Stimulated activated CD8-positive, alpha-beta memory T cell treated with anti-CD3 and anti-CD28 coated beads, Interleukin-4, amount 100 ng/mL, for 4 hours (primary cell): ENCODE data around the gene KCNH2.
"Not testable (repeated sequence)": the region's sequence is repeated elsewhere in the genome, so short reads cannot be mapped to it uniquely, and the experiment has no call there.

Source experiments
- DNase-seq, 2 donors: peaks; one replicate each; pipeline ENCODE4 v3.0.0-alpha.2; 2020; ENCODE audit warnings: low read depth in 2 of 2, low spot score in 1 of 2

The KCNH2 gene

DNA sequence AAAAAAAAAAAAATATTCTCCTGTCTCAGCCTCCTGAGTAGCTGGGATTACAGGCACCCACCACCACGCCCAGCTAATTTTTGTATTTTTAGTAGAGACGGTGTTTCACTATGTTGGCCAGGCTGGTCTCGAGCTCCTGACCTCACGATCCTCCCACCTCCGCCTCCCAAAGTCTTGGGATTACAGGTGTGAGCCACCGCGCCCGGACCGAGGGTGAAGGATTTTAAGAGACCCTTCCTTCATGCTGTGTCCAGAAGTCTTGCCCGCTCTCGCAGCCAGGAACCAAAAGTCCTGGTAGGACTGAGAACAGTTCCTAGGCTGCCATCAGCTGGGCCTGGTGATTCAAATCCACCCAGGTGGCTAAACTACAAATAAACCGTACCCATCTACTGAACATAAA lies 33.5 kb upstream of the KCNH2 start:
- DNase-seq = not testable (repeated sequence)

DNA sequence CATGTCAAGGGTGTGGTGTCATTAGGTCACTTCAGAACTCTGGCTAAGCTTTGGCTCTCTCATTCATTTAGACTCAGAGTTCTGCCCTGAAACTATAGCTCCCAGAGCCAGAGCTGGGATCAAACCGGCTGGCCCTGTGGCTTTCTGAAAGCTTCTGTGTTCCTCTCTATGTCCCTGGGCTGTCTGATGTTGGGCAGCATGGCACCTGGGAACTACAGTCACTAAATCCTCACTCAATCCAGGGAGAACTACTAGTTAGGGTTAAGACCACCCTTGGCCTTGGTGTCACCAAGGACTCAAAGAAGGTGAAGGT lies 32.9 kb upstream of the KCNH2 start:
- DNase-seq = no peak

DNA sequence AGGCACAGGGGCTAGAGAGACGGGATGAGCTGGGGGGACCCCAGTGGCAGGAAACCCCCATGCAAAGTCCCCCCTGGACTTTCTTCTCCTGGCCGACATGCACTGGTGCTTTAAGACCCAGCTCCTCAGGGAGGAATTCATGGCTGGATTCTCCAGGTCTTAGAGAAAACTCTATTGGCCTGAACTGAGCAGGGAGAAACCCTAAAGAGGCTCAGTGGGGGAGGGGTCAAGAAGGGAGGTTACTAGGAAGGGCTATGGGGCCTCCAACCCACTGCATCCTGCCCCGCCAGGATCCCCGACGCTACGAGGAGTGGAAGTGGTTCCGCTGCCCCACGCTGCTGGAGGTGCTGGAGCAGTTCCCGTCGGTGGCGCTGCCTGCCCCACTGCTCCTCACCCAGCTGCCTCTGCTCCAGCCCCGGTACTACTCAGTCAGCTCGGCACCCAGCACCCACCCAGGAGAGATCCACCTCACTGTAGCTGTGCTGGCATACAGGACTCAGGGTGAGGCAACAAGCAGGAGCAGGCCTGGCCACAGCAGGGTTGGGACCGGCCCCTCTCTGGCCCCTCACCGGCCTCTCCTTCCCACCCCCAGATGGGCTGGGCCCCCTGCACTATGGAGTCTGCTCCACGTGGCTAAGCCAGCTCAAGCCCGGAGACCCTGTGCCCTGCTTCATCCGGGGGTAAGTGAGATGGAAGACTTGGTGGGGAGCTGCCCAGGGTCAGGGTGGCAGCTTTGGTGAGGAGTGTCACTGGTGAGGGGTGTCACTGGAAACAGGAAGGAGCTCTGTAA lies 32.4 kb upstream of the KCNH2 start:
- no peak for DNase-seq

DNA sequence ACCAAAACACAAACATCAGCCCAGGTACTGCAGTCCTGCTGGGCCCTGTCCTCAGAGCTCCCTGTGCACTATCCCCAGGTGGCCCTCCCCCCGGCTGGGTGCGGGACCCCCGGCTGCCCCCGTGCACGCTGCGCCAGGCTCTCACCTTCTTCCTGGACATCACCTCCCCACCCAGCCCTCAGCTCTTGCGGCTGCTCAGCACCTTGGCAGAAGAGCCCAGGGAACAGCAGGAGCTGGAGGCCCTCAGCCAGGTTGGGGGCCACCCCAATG lies 31.9 kb upstream of the KCNH2 start:
- no peak for DNase-seq

DNA sequence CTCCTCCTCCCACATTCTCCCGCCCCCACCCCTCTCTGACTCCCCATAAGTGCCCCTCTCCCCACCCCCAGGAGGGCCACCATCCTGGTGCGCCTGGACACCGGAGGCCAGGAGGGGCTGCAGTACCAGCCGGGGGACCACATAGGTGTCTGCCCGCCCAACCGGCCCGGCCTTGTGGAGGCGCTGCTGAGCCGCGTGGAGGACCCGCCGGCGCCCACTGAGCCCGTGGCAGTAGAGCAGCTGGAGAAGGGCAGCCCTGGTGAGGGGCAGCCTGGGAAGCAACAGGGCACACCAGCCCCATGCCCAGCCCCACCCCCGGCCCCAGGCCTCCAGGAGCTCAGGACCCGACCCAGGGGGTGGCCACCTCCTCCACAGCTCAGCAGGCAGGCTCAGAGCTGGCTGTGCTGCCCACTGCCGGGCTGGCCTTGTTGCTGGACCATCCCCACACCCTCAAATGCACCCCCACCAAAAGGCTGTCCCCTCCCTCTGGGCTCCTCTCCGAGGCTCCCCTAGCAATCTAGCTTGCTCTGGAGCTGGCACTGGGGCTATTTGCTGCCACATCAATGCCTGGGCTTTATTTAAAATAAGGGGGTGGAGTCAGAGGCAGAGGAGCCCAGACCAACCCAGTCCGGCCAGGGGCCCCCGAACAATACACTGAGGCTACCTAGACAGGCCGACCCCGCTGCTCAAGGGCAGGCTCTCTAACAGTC lies 31.4 kb upstream of the KCNH2 start:
- no peak for DNase-seq

GRCh38 chr7:151008511-151009323 lies 30.6 kb upstream of the KCNH2 start:
- peak; percentile 51 to 62 for DNase-seq

GRCh38 chr7:151008143-151008510 lies 30.0 kb upstream of the KCNH2 start:
- no peak for DNase-seq

- no peak for DNase-seq
These were observed 29.4 kb upstream of the KCNH2 start for GRCh38 chr7:151007469-151007898.

DNA sequence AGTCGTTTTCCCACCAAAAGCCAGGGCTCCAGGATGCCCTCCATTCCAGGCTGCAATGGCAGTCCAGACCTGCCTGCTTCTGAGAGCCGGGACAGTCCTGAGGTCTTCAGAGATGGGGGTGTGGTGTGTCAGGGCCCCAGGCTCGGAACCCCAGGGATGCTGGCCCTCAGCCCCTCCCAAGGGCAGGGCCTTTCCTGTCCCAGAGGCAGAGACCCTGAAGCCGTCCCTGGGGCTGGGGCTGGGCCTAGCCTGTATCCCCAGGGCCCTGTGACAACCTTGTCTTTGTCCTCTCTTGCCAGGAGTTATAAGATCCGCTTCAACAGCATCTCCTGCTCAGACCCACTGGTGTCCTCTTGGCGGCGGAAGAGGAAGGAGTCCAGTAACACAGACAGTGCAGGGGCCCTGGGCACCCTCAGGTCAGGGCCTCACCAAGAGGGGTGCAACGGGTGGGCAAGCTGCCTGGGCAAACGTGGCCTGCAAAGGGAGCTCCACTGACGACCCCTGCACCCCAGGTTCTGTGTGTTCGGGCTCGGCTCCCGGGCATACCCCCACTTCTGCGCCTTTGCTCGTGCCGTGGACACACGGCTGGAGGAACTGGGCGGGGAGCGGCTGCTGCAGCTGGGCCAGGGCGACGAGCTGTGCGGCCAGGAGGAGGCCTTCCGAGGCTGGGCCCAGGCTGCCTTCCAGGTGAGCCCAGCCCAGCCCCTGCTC lies 28.6 kb upstream of the KCNH2 start:
- DNase-seq = no peak

- no peak for DNase-seq
These were observed 27.4 kb upstream of the KCNH2 start for GRCh38 chr7:151005566-151005965.

GRCh38 chr7:151003572-151003971 lies 25.5 kb upstream of the KCNH2 start:
- no peak for DNase-seq

- no peak for DNase-seq
These were observed 23.4 kb upstream of the KCNH2 start for GRCh38 chr7:151001546-151001945.

DNA sequence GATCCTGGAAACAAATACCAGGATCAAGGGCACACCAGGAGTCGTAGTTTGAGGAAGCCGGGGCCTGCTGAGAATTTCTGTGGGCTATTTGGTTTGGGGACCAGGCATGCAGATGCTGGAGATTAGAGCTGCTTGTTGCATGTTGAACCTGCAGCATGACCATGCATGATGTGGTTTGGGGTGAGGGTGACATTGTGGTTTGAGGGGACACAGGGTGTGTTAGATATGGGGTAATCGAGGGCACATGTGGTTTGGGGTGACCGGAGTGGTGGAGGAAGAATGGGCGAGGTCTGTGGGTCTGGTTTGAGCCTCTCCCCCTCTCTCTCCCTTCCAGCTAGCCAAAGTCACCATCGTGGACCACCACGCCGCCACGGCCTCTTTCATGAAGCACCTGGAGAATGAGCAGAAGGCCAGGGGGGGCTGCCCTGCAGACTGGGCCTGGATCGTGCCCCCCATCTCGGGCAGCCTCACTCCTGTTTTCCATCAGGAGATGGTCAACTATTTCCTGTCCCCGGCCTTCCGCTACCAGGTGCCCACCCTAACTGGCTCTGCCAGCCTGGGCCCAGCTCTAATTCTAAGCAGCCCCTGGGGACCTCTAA lies 22.9 kb upstream of the KCNH2 start:
- no peak for DNase-seq

DNA sequence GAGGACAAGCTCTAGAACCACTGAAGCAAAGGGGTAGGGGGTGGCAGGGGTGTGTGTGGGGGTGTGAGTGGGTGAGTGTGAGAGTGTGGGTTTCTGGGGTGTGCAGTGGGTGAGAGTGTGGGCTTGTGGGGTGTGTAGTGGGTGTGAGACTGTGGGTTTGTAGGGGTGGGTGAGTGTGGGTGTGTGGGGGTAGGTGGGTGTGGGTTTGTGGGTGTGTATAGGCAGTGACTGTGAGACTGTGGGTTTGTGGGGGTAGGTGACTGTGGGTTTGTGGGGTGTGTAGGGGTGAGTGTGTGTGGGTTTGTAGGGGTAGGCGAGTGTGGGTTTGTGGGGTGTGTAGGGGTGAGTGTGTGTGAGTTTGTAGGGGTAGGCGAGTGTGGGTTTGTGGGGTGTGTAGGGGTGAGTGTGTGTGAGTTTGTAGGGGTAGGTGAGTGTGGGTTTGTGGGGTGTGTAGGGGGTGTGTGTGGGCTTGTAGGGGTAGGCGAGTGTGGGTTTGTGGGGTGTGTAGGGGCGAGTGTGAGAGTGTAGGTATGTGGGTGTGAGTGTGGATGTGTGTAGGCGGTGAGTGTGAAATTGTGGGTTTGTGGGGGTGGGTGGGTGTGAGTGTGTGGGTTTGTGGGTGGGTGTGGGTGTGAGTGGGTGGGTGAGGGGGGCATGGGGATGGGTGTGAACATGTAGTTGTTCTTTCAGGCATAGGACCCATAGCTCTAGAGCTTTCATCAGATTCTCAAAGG lies 21.5 kb upstream of the KCNH2 start:
- DNase-seq = no peak

- no peak for DNase-seq
These were observed 20.9 kb upstream of the KCNH2 start for GRCh38 chr7:150999001-150999400.

DNA sequence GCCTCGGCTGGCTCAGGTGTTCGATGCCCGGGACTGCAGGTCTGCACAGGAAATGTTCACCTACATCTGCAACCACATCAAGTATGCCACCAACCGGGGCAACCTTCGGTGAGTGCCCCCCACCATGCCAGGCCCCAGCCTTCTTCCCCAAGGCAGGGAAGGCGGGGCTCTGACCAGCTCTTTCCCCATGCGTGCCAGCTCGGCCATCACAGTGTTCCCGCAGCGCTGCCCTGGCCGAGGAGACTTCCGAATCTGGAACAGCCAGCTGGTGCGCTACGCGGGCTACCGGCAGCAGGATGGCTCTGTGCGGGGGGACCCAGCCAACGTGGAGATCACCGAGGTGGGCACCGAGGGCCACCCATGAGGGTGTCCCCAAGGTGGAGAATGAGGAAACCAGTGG lies 20.2 kb upstream of the KCNH2 start:
- DNase-seq = no peak

DNA sequence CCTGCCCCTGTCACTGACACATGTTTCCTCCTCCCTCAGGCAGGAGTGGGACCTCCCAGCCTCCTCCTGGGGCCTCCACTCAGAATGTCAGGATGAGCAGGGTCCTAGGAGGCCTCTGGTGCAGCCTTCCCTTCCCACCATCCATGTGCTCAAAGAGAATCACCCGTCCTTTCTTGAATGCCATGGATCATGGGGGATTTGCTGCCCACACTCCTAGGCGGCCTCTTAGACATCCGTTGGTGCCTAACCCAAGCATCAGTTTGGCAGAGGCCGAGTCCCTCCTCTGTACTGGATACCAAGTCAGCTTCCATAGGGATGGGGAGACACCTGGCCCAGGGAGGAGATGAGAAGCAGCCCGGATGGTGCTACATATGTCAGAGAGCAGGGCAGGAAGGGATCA lies 19.7 kb upstream of the KCNH2 start:
- no peak for DNase-seq

DNA sequence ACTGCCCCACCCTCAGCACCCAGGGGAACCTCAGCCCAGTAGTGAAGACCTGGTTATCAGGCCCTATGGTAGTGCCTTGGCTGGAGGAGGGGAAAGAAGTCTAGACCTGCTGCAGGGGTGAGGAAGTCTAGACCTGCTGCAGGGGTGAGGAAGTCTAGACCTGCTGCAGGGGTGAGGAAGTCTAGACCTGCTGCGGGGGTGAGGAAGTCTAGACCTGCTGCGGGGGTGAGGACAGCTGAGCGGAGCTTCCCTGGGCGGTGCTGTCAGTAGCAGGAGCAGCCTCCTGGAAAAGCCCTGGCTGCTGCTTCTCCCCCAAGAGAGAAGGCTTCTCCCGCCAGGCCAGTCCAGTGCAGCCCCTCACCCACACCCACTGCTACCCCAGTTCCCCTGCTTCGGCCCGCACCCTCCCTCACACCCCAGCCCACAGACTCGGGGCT lies 19.0 kb upstream of the KCNH2 start:
- no peak for DNase-seq

DNA sequence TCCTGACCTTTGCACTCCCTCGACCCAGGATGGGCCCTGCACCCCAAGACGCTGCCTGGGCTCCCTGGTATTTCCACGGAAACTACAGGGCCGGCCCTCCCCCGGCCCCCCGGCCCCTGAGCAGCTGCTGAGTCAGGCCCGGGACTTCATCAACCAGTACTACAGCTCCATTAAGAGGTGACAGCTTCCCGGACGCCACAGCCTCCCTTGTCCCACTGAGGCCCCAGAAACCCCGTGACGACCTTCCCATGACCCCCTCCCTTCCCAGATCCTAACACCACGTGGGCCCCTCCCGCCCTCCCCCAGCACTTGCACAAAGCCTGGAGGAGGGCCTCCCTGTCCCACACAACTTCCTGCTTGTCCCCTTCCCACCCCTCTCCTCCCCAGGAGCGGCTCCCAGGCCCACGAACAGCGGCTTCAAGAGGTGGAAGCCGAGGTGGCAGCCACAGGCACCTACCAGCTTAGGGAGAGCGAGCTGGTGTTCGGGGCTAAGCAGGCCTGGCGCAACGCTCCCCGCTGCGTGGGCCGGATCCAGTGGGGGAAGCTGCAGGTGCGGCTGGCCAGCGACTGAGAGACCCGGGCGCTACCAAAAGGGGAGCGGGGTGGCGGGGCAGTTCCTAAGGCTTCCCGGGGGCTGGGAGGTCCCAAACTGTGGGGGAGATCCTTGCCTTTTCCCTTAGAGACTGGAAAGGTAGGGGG lies 18.4 kb upstream of the KCNH2 start:
- DNase-seq = no peak
